ENCODE data around the gene AIMP1.
"Not testable (repeated sequence)": the region's sequence is repeated elsewhere in the genome, so short reads cannot be mapped to it uniquely, and the experiment has no call there.

The AIMP1 gene

GRCh38 chr4:106320235-106320634 lies 3.9 kb downstream of the AIMP1 start:
- intact Hi-C loops (cut with micrococcal nuclease): no loop called here
- Mint-ChIP-seq H3K27me3 (no peaks in the 10 kb centered on the region), H3K4me1 (ENCODE audit: low read depth) (peaks cover 15% of the 10 kb centered on the region), H3K36me3 (ENCODE audit: low read depth) (peaks cover 22% of the 10 kb centered on the region), H3K27ac (no peak overlapping the region), H3K4me3 (no peak overlapping the region), H3K9me3 (no peaks in the 10 kb centered on the region)

GRCh38 chr4:106321168-106321567 lies 4.8 kb downstream of the AIMP1 start:
- H3K27ac Mint-ChIP-seq; intact Hi-C loops (cut with micrococcal nuclease); H3K9me3 Mint-ChIP-seq; H3K4me3 Mint-ChIP-seq; H3K27me3 Mint-ChIP-seq: not testable (repeated sequence)
- H3K36me3 Mint-ChIP-seq (ENCODE audit: low read depth): peaks cover 26% of the 10 kb centered on the region
- H3K4me1 Mint-ChIP-seq (ENCODE audit: low read depth): peaks cover 15% of the 10 kb centered on the region

- H3K27me3 Mint-ChIP-seq; H3K9me3 Mint-ChIP-seq; intact Hi-C loops (cut with micrococcal nuclease); H3K27ac Mint-ChIP-seq; H3K4me3 Mint-ChIP-seq: not testable (repeated sequence)
- peaks cover 15% of the 10 kb centered on the region for H3K4me1 Mint-ChIP-seq (ENCODE audit: low read depth)
- H3K36me3 Mint-ChIP-seq (ENCODE audit: low read depth): peaks cover 32% of the 10 kb centered on the region
Measured at GRCh38 chr4:106321814-106322213, 5.5 kb downstream of the AIMP1 start.

- Mint-ChIP-seq H3K9me3 (no peaks in the 10 kb centered on the region), H3K36me3 (ENCODE audit: low read depth) (peaks cover 46% of the 10 kb centered on the region), H3K4me1 (ENCODE audit: low read depth) (peaks cover 15% of the 10 kb centered on the region), H3K4me3 (no peak overlapping the region), H3K27me3 (no peaks in the 10 kb centered on the region), H3K27ac (no peak overlapping the region)
- intact Hi-C loops (cut with micrococcal nuclease): no loop called here
Measured at GRCh38 chr4:106323119-106323518, 6.8 kb downstream of the AIMP1 start.

GRCh38 chr4:106325800-106326199 lies 9.4 kb downstream of the AIMP1 start:
- intact Hi-C loops (cut with micrococcal nuclease): no loop called here
- H3K27ac Mint-ChIP-seq: no peak overlapping the region
- no peaks in the 10 kb centered on the region for H3K27me3 Mint-ChIP-seq
- H3K9me3 Mint-ChIP-seq: no peaks in the 10 kb centered on the region
- H3K4me3 Mint-ChIP-seq: no peak overlapping the region
- peaks cover 5% of the 10 kb centered on the region for H3K4me1 Mint-ChIP-seq (ENCODE audit: low read depth)
- H3K36me3 Mint-ChIP-seq (ENCODE audit: low read depth): peaks cover 58% of the 10 kb centered on the region

GRCh38 chr4:106329041-106329618 lies 12.8 kb downstream of the AIMP1 start:
- peaks cover 72% of the 10 kb centered on the region for H3K36me3 Mint-ChIP-seq (ENCODE audit: low read depth)
- no peaks in the 10 kb centered on the region for H3K27me3 Mint-ChIP-seq
- H3K4me1 Mint-ChIP-seq (ENCODE audit: low read depth): no peaks in the 10 kb centered on the region
- no peaks in the 10 kb centered on the region for H3K9me3 Mint-ChIP-seq
- H3K4me3 Mint-ChIP-seq: no peak overlapping the region
- no peak overlapping the region for H3K27ac Mint-ChIP-seq
- intact Hi-C loops (cut with micrococcal nuclease): loop anchor here (2.0 kb wide), 1 partner anchor 480 kb away; no protein-coding TSS in a partner anchor

GRCh38 chr4:106333186-106333585 lies 16.8 kb downstream of the AIMP1 start:
- H3K27ac Mint-ChIP-seq: no peak overlapping the region
- peaks cover 80% of the 10 kb centered on the region for H3K36me3 Mint-ChIP-seq (ENCODE audit: low read depth)
- intact Hi-C loops (cut with micrococcal nuclease): no loop called here
- H3K27me3 Mint-ChIP-seq: no peaks in the 10 kb centered on the region
- no peaks in the 10 kb centered on the region for H3K4me1 Mint-ChIP-seq (ENCODE audit: low read depth)
- H3K4me3 Mint-ChIP-seq: no peak overlapping the region
- peaks cover 13% of the 10 kb centered on the region for H3K9me3 Mint-ChIP-seq

- Mint-ChIP-seq H3K4me3 (no peak overlapping the region), H3K27me3 (no peaks in the 10 kb centered on the region), H3K9me3 (peaks cover 13% of the 10 kb centered on the region), H3K27ac (no peak overlapping the region), H3K4me1 (ENCODE audit: low read depth) (no peaks in the 10 kb centered on the region), H3K36me3 (ENCODE audit: low read depth) (peaks cover 86% of the 10 kb centered on the region)
- intact Hi-C loops (cut with micrococcal nuclease): no loop called here
Measured at GRCh38 chr4:106334741-106335470, 18.6 kb downstream of the AIMP1 start.

- Mint-ChIP-seq H3K27me3 (no peaks in the 10 kb centered on the region), H3K36me3 (ENCODE audit: low read depth) (peaks cover 91% of the 10 kb centered on the region), H3K9me3 (peaks cover 13% of the 10 kb centered on the region), H3K4me3 (no peak overlapping the region), H3K4me1 (ENCODE audit: low read depth) (peaks cover 8% of the 10 kb centered on the region), H3K27ac (no peak overlapping the region)
- intact Hi-C loops (cut with micrococcal nuclease): no loop called here
Measured at GRCh38 chr4:106336618-106337017, 20.3 kb downstream of the AIMP1 start.

- intact Hi-C loops (cut with micrococcal nuclease): no loop called here
- H3K27ac Mint-ChIP-seq: no peak overlapping the region
- H3K9me3 Mint-ChIP-seq: peaks cover 13% of the 10 kb centered on the region
- H3K4me3 Mint-ChIP-seq: no peak overlapping the region
- peaks cover 13% of the 10 kb centered on the region for H3K4me1 Mint-ChIP-seq (ENCODE audit: low read depth)
- no peaks in the 10 kb centered on the region for H3K27me3 Mint-ChIP-seq
- peaks cover 88% of the 10 kb centered on the region for H3K36me3 Mint-ChIP-seq (ENCODE audit: low read depth)
Measured at GRCh38 chr4:106337916-106338315, 21.6 kb downstream of the AIMP1 start.

- Mint-ChIP-seq H3K4me3 (no peak overlapping the region), H3K4me1 (ENCODE audit: low read depth) (peaks cover 13% of the 10 kb centered on the region), H3K27me3 (no peaks in the 10 kb centered on the region), H3K27ac (no peak overlapping the region), H3K9me3 (peaks cover 13% of the 10 kb centered on the region), H3K36me3 (ENCODE audit: low read depth) (peaks cover 83% of the 10 kb centered on the region)
- intact Hi-C loops (cut with micrococcal nuclease): no loop called here
Measured at GRCh38 chr4:106338671-106339070, 22.3 kb downstream of the AIMP1 start.

GRCh38 chr4:106339431-106339830 lies 23.1 kb downstream of the AIMP1 start:
- H3K9me3 Mint-ChIP-seq: peaks cover 13% of the 10 kb centered on the region
- H3K36me3 Mint-ChIP-seq (ENCODE audit: low read depth): peaks cover 84% of the 10 kb centered on the region
- H3K4me3 Mint-ChIP-seq: no peak overlapping the region
- intact Hi-C loops (cut with micrococcal nuclease): no loop called here
- H3K4me1 Mint-ChIP-seq (ENCODE audit: low read depth): peaks cover 18% of the 10 kb centered on the region
- no peak overlapping the region for H3K27ac Mint-ChIP-seq
- H3K27me3 Mint-ChIP-seq: no peaks in the 10 kb centered on the region

GRCh38 chr4:106340774-106341173 lies 24.4 kb downstream of the AIMP1 start:
- H3K27ac Mint-ChIP-seq: no peak overlapping the region
- intact Hi-C loops (cut with micrococcal nuclease): no loop called here
- no peak overlapping the region for H3K4me3 Mint-ChIP-seq
- H3K27me3 Mint-ChIP-seq: no peaks in the 10 kb centered on the region
- peaks cover 78% of the 10 kb centered on the region for H3K36me3 Mint-ChIP-seq (ENCODE audit: low read depth)
- H3K9me3 Mint-ChIP-seq: peaks cover 13% of the 10 kb centered on the region
- H3K4me1 Mint-ChIP-seq (ENCODE audit: low read depth): peaks cover 21% of the 10 kb centered on the region

GRCh38 chr4:106343865-106344646 lies 27.7 kb downstream of the AIMP1 start:
- Mint-ChIP-seq H3K4me1 (ENCODE audit: low read depth) (peaks cover 21% of the 10 kb centered on the region), H3K27ac (no peak overlapping the region), H3K4me3 (no peak overlapping the region), H3K27me3 (no peaks in the 10 kb centered on the region), H3K36me3 (ENCODE audit: low read depth) (peaks cover 73% of the 10 kb centered on the region), H3K9me3 (no peaks in the 10 kb centered on the region)
- intact Hi-C loops (cut with micrococcal nuclease): no loop called here
